ENCODE data around the gene PRRG3. TPM values are rescaled to one million over a fixed set of nuclear protein-coding genes. Genes with fewer than 3 reads are reported as not detected.

PRRG3 gene
- total and polyA plus RNA-seq, 2 donors (not counting 3 experiments of a cell fraction or from before 2014, with no cell fraction given), result not detected

GRCh38 chrX:151710457-151710856 lies 15.2 kb downstream of the PRRG3 start:
- intact Hi-C loops (cut with micrococcal nuclease), result no loop called here
- FAIRE-seq, result no peak
- H2AFZ ChIP-seq (ENCODE audit: low read depth, low read length), result no peak overlapping the region
- POLR2A ChIA-PET, result no interaction called here
- no peak overlapping the region for H3K4me3 ChIP-seq (replicated peaks in 1 of 3; ENCODE audit: insufficient read depth in 1 of 3, low read depth in 1 of 3, low read length in 3 of 3)
- H3K36me3 ChIP-seq (ENCODE audit: control insufficient read depth in 2 of 2, extremely low read depth in 1 of 2, insufficient read depth in 2 of 2, low read length in 2 of 2), result no peaks in the 10 kb centered on the region
- no peak overlapping the region for H3K27ac ChIP-seq (ENCODE audit: insufficient read depth, low read depth, low read length)
- no peak overlapping the region for H3K4me2 ChIP-seq (ENCODE audit: insufficient read depth, low read length)
- no peak for DNase-seq (ENCODE audit: low read depth, low spot score)
- no peaks in the 10 kb centered on the region for H3K9me1 ChIP-seq (replicated peaks; ENCODE audit: control insufficient read depth, extremely low read depth, insufficient read depth, low read length)
- no peaks in the 10 kb centered on the region for H3K27me3 ChIP-seq (ENCODE audit: control insufficient read depth in 2 of 2, insufficient read depth in 2 of 2, low read length in 2 of 2)
- no peaks in the 10 kb centered on the region for H4K20me1 ChIP-seq (replicated peaks; ENCODE audit: control insufficient read depth, extremely low read depth, insufficient read depth, low read length)
- dilution Hi-C loops (cut with MboI; ENCODE audit: extremely low pct_ligation_motif_present, low sequenced_read_pairs), result no loop called here
- no peak overlapping the region for H3K9ac ChIP-seq (replicated peaks; ENCODE audit: extremely low read depth, insufficient read depth, low read length)
- CTCF ChIA-PET, result no interaction called here
- no peaks in the 10 kb centered on the region for H3K79me2 ChIP-seq (ENCODE audit: control insufficient read depth, insufficient read depth, low read length)
- no peaks in the 10 kb centered on the region for H3K4me1 ChIP-seq (ENCODE audit: control insufficient read depth, extremely low read depth, insufficient read depth, low read length)
- no TSS peak for BruUV-seq (replicated peaks)
- H3K9me3 ChIP-seq (replicated peaks; ENCODE audit: control insufficient read depth, insufficient read depth, low read length), result no peaks in the 10 kb centered on the region
- TF ChIP-seq CTCF (IDR thresholded peaks at IDR 0.05; ENCODE audit: extremely low read depth in 1 of 2, insufficient read depth in 1 of 2, low read depth in 1 of 2, low read length in 2 of 2) (no peak), JUN (IDR thresholded peaks at IDR 0.05; ENCODE audit: borderline replicate concordance, insufficient read depth, insufficient read length, low read depth) (no peak), MYC (IDR thresholded peaks at IDR 0.05; ENCODE audit: low read depth, low read length) (no peak), POLR2A (IDR thresholded peaks at IDR 0.05; ENCODE audit: low read depth, low read length) (no peak), FOS (IDR thresholded peaks at IDR 0.05; ENCODE audit: borderline replicate concordance, insufficient read depth, low read length) (no peak), POLR2AphosphoS5 (IDR thresholded peaks at IDR 0.05; ENCODE audit: insufficient read depth, low read depth, low read length) (no peak), GATA2 (IDR thresholded peaks at IDR 0.05; ENCODE audit: insufficient read depth, insufficient read length, low read depth, low read length) (no peak), MAX (IDR thresholded peaks at IDR 0.05; ENCODE audit: insufficient read depth, insufficient read length) (no peak), EZH2 (IDR thresholded peaks at IDR 0.05; ENCODE audit: borderline replicate concordance, low read depth, low read length, severe bottlenecking) (no peak)
